Stimulated activated CD4-positive, alpha-beta T cell treated with anti-CD3 and anti-CD28 coated beads, TNF-alpha, amount 100 ng/mL, for 4 hours (primary cell): ENCODE data around the gene TRPM8.
A peak's percentile ranks its signal among the peaks of the same experiment; 100 is the strongest.
"Not testable (repeated sequence)": the region's sequence is repeated elsewhere in the genome, so short reads cannot be mapped to it uniquely, and the experiment has no call there.

Experiments
- DNase-seq, 3 experiments: peaks; one replicate each; pipeline ENCODE4 v3.0.0-alpha.2; 2020; ENCODE audit warnings: low read depth in 3 of 3

Gene TRPM8

DNA sequence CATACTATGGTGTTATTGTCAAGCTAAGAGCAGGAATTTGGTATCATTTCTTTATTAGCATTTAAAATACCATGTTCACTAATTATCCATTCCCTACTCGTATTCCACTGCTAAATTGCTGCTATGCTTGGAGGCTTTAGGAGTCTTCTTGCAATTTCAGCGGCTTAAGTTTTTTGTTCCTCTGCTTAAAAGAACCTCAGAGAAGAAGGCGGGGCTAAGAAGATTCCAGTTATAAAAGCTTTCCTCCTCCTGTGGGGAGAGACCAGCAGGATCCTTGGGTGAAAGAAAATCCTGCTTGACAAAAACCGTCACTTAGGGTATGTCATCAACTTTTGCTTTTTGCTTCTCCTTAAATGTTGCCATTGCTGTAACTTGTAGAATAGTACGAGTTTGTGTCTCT lies at the start of gene TRPM8:
TRPM8 (plus strand) TSS at position 258 of the 400 bp plus-strand sequence. CDS start 9,165 bp downstream, outside the sequence.
- DNase-seq: no peak

DNA sequence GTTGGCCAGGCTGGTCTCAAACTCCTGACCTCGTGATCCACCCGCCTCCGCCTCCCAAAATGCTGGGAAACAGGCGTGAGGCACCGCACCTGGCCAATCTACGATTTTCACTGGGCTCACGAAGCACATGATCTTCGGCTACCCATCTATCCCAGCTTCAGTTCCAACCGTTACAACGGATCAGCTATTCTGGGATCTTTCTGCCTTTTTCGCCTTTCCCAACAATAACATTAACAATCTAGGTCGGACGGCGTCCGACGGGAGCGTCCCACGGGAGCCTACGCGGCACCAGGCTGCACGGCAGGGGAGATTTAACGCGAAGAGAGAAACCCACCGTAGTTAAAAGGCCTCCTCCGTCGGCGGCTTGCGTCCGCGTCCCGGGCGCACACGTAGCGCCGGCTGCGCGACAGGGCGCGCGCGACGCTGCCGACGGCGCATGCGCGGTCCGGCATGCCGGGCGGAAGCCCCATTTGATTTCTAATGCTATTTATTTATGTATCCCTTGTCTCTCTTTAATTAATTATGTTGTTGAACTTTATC lies 49.1 kb upstream of the TRPM8 start, which contains the start of gene MSL3B:
MSL3B (minus strand) TSS at position 394 of the 540 bp plus-strand sequence.
- peak; percentile 22 to 39 (median 33) for DNase-seq

DNA sequence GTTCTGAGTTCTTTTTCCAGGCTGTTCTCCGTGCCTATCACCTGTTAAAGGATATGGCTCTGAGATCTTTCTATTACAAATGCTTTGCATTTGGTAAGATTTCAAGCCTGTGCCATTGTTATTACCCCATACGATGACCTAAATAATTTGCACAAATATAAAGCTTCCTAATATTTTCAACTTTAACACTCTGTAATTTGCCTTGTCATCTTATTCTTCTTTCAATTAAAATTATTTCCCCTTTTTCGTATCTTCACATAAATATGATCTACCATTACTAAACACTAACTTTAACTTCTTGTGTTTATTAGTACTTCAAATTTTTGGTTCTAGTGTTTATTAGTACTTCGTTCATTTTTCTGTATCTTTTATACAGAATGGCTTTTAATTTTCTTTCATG lies 45.7 kb upstream of the TRPM8 start:
- no peak for DNase-seq

DNA sequence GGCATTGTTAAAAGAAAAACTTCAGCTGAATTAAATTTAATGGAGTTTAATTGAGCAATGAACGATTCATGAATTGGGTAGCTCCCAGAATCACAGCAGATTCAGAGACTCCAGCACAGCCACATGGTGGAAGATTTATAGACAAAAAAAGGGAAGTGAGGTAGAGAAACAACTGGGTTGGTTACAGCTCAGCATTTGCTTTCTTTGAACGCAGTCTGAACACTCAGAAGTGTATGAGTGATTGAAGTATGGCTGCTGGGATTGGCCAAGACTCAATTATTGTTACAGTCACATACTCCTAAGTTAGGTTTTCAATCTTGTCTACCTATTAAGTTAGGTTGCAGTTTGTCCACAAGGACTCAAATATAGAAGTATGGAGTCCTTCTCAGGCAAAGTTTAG lies 45.0 kb upstream of the TRPM8 start:
- DNase-seq: not testable (repeated sequence)

DNA sequence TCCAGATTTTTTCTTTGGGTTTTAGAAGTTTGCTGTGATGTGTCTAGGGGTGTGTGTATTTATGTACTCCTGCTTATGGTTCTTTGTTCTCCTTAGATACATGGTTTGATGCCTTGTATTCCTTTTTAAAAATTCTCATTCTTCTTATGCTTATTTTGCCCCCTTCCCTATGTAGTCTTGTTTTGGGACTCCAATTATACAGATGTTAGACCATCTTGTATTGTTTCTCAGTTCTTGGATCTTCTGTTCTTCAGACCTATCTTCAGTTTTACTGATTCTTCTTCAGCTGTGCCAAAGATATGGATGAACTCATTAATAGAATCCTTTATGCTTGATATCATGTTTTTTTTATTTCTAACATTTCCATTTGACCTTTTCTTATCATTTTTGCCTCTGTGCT lies 34.8 kb upstream of the TRPM8 start:
- DNase-seq: no peak

DNA sequence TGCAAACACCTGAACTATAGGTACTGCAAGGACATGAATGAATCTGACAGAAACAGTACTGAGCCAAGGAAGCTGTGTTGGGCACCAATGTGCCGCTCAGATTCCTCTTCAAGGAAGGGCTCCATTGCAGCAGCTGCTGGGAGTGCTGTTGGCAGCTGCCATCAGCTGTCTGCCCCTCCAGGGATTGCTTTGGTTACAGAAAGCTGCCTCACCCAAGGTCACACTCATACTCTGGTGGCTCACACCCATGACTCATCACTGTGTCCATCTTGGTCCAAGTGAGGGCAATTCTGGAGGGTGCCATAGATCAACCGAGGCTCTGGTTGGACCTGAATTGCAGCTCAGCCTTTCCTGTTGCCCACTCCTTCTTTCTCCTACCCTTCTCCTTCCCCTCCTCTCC lies 24.4 kb upstream of the TRPM8 start:
- no peak for DNase-seq

DNA sequence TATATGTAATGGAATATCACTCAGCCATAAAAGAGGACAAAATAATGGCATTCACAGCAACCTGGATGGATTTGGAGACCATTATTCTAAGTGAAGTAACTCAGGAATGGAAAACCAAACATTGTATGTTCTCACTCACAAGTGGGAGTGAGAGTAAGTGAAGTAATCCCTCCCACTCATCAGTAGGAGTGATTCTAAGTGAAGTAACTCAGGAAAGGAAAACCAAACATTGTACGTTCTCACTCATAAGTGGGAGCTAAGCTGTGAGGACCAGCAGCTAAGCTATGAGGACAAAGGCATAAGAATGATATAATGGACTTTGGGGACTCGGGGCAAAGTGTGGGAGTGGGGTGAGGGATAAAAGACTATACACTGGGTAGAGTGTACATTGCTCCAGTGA lies 20.9 kb upstream of the TRPM8 start:
- not testable (repeated sequence) for DNase-seq

DNA sequence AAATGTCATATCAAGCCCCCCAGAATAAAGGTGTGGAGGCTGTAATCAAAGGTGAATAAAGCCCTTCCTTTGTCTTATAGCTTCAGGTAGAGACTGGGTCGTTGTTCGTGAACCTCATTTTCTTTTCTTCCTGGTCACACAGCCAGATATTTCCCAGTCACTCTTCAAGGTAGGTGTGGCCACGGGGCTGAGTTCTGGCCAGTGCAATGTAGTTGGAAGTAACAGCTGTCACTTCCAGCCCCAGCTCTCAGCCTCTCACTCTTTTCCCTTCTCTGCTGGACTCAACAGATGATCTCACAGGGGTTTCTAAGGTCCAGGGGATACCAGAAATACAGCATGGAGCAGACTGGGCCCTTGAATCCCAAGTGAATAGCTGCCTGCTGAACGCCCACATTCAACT lies 15.8 kb upstream of the TRPM8 start:
- no peak for DNase-seq

DNA sequence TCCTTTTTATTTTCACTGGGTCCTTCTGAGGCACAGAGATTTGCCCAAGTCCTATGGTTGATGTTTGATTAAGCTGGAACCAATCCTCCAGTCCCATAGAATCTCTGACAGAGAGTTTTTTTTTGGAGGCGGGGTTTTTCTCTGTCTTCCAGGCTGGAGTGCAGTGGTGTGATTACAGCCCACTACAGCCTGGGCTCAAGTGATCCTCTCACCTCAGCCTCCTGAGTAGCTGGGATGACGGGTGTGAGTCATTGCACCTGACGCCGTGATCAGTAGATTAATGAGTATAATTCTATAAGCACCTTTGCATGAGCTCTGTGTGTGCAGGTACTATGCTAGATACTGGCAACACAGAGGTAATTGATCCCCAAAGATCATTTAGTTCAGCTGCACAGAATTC lies 15.3 kb upstream of the TRPM8 start:
- no peak for DNase-seq

DNA sequence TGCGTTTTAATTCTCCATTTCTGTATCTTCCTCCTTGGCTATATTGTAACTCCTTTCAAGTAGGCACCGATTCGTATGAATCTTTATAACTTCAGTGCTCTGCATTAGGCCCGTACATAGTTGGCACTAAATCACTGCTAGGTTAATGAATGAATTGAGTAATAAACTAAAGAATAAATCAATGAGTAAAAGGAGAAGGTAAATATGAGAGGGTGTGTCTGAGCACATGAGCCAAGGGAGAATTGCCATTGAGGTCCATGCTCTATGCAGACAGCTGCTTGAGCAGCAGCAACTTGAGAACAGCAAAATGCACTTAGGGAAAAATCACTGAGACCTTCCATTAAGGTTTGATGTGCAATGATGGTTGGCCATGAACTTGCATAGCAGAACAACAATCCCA lies 11.2 kb upstream of the TRPM8 start:
- no peak for DNase-seq

DNA sequence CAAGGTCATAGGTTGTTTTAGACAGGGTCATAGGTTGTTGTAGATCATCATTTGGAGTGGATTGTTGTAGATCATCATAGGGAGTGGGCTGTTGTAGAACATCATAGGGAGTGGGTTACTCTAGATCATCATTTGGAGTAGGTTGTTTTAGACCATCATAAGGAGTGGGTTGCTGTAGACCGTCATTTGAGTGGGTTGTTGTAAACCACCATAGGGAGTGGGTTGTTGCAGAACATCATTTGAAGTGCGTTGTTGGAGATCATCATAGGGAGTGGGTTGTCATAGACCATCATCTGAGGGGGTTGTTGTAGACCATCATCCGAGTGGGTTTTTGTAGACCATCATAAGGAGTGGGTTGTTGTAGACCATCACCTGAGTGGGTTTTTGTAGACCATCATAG lies 9.5 kb upstream of the TRPM8 start:
- DNase-seq: no peak

DNA sequence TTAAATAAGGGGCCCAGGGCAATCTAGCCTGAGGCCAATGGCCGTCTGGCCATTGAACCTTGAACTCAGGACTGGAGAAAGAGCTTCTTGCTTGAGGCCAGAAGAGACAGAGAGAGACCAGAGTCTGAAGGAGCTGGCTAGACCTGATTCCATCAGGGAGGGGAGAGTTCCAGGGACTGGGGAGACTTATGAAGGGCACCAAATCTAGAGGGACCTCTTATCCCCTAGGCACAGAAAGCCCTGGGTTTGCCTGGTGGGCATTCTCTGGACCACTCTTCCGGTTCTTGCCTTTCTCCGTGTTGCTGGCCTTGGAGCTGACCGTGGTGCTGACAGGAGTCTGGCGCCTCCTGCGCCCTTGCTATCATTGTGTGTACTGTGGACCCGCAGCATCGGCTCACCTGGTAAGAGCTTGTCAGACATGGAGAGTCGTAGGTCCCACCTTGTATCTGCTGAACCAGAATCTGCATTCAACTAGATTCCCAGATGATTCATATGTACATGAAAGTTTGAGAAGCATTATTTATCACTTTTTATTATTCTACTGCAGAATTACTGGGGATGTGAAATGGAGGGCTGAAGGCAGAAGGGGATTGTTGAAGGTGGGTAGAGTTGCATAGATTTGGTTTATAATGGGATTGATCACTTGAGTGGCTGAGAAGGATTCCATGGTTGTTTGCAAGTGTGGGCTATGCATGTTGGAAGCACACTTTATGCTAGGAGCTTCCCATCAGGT lies 4.3 kb upstream of the TRPM8 start:
- no peak for DNase-seq

DNA sequence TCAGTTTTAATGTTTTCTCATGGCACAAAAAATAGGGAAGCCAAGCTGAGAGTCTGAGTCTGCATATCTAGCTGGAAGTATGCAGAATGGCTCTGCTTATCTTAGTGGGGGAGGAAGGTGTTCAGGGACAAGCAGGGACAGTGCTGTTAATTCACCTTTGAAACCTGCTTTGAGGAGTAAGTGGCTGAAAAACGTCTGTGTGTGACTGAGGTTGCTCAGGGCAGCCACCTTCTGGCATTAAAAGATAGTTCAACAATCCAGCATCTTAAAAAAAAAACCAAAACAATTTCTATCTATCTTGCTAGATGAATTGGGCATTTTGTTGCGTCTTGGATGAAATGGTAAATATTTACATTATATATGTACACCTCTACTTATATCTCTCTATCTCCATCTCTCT lies 2.0 kb upstream of the TRPM8 start:
- DNase-seq: no peak

DNA sequence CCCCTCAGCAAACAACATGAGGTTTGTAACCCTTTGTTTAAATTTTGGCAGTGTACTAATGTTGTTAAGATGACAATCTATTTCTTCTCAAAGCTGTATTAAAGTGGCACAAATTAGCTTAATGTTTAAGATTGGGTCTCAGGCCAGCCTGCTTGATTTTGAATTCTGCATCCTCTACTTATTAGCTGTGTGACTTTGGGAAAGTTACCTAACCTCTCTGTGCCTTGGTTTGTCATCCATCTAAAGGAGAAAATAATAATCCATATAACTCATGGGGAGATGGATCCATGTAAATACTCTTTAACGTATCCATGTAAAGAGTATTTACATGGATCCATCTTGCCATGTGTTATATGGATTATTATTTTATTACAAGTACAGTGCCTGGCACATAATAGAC lies 2.1 kb downstream of the TRPM8 start:
- no peak for DNase-seq

DNA sequence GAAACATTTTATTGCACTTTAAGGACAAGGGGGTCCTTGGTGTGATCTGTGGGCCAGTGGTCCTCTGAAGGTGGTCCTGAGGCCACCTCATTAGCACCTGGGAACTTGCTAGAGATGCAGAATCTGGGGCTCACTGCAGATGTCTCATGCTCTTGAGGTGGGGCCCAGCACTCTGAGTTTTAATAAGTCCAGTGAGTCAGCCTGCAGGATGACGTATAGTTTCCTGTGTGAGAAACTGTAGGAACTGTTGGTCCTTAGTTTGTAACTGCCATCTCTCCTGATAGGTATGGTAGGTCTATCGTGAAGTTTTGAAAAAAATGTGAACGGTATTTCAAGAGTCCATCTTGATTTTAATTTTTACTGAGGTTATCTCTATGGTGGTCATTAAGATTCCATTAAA lies 2.8 kb downstream of the TRPM8 start:
- DNase-seq: no peak

DNA sequence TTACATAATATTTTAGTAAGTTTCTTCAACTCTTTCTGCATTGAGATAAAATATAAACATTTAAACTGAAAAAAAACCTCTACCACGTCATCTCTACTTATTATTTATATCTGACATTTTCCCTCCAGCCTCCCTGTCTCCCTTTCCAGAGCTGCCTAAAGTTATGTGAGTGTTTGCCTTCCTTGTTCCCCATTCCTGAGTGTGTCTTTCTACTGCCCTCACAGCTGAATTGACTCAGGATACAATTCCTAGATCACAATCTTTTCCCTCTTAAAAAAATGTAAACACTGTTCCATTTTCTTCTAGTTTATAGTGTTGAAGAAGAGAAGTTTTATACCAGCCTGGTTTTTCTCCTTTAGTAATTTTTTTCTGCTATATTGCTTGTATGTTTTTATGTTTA lies 5.3 kb downstream of the TRPM8 start:
- no peak for DNase-seq

DNA sequence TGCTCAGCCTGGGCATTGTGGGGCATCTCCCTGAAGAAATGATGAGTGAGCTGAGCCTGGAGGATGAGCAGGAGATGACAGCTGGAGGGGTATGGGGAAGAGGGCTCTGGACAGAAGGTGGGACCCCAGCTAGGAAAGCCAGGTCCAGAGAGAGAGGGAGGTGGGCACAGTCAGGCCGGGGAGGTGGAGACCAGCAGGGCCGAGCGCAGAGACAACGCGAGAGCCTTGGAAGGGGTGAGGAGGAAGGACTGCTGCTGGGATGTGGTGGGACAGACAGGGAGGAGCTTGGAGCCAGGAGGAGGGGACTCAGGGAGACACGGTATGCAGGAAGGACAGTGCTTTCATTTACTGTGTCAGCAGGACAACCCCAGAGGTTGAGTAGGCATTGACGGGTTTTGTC lies 8.2 kb downstream of the TRPM8 start:
- DNase-seq: no peak

DNA sequence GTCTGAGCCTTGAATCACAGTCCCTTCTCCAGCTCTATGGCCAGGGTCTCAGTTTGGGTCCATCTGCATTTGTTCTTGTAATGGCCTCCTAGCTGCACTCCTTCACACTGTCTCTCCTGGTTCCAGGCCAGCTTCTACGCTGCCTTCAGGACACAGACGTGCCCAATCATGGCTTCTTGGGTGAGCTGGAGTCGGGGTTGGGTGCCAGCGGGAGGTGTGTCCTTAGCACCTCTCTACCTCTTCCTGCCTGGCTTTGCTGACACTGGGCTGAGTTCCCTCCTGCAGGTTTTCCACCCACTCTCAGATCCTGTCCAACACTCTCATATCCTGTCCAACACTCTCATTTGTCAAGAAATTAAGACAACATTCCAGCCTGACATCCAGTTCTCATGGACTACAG lies 9.6 kb downstream of the TRPM8 start:
- no peak for DNase-seq

DNA sequence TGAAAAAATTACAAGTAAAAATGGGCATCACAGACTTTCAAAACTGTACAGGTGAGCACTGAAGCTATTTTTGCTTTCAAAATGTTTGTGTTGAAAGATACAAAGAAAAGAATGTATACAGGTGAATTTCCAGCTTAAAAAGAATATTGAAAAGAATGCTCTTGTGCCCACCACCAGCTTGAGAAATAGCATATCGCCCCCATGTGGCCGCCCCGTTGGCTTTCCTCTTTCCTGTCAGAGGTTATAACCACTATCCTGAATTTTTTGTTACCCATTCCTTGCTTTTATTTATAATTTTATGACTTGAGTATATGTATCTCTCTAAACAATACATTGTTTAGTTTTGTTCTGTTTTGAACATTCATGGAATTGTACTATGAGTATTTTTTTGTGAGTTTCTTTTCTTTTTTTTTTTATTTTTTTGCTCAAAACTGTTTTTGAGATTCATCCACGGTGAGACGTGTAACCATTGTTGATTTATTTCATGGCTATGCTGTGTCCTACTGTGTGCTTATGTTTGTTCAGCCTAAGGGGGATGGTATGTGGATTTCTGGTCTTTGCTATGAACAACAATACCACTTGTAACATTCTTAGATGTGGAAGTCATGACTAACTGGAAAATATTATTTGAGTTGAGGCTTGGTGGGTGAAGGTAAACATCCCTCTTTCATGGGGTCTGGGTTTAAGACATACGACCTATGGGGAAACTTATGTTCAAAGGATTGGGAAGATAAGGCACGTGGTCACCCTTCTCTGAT lies 11.6 kb downstream of the TRPM8 start:
- DNase-seq: no peak

DNA sequence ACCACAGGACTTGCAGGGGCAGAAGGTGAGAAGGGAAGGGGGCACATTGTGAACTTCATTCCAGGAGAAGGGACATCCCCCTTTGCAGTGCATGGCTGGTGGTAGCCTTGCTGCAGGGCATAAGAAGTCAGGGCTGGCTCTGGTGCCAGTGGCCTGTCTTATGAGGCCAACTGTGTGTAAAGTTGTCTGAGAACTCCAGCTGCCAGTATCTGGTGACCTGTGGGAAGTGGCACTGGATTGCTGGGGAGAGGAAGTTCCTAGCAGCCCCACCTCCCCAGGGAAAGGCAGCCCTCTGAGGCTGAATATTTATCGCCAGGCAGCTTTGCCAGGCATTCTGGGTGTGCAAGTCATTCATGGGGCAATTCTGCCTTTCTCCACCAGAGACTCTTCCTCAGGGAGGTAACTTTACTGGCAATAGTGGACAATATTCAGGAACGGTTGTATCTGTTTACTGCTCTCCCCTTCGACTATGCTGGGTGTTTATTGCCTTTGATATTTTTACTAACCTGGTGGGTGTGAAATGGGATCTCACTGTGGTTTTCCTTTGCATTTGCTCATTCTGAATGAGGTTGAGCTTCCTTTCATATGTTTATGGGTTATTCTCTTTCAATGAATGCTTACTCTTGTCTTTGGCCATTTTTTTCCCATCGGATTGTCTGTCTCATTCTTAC lies 12.3 kb downstream of the TRPM8 start:
- no peak for DNase-seq

DNA sequence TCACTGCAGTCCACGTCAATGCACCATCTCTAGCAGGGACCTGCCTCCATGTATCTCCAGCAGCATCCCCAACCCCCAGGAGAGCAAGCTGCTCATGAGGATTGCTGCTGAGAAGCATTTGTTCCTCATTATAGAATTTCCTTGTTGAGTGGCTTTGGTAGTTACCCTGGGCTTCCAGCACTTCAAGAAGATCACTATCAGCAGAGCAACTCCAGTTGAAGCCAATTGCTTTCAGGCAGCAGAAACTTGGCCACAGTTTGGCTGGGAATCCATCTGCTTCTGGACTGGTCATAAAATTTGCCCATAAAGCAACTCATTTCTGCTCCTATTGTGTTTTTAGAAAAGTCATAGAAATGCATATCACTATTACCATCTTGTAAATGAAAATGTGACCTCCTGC lies 17.4 kb downstream of the TRPM8 start:
- no peak for DNase-seq

DNA sequence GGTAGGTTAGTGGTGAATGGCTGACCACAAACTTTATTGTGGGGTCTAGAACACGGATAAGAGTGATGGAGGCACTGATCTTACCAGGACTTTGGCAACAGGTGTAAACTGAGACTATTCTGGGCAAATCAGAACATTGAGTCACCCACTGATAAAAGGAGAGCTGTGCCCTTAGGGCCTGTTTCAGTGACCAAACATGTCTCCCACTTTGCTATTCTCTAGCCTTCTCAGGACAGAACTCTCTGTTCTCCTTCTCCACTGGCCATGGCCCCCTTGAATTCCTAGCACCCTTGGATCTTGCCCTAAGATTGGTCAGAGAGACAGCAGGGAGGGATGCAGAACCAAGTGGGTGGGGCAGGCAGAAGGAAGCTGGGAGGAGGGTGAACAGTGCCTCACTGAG lies 18.3 kb downstream of the TRPM8 start:
- no peak for DNase-seq

DNA sequence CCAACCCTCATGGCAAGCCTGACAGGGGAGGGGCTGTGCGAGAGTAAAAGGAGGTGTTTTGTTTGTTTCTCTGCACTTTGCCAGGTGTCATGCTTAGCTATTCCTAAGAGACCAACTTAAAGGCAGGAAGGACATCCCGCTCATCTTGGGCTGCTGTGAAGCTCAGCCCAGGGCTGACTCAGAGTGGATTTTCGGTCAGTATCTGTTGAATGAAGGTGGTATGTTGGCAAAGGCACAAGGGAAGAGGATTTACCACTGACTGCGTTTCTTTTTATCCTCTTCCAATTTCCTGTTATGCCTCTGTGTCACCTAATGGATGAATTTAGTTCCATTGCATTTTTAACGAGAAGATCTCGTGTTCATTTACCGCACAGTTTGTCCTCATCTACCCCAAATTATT lies 18.9 kb downstream of the TRPM8 start:
- no peak for DNase-seq
